NCI-H774 (cell line): ENCODE results near the gene NFE2L1.
"Not testable (repeated sequence)": the region's sequence is repeated elsewhere in the genome, so short reads cannot be mapped to it uniquely, and the experiment has no call there.

Source experiments
- DNase-seq: peaks from one replicate; lab custom pipeline; 2025; lab: John Stamatoyannopoulos, UW

The NFE2L1 gene

DNA sequence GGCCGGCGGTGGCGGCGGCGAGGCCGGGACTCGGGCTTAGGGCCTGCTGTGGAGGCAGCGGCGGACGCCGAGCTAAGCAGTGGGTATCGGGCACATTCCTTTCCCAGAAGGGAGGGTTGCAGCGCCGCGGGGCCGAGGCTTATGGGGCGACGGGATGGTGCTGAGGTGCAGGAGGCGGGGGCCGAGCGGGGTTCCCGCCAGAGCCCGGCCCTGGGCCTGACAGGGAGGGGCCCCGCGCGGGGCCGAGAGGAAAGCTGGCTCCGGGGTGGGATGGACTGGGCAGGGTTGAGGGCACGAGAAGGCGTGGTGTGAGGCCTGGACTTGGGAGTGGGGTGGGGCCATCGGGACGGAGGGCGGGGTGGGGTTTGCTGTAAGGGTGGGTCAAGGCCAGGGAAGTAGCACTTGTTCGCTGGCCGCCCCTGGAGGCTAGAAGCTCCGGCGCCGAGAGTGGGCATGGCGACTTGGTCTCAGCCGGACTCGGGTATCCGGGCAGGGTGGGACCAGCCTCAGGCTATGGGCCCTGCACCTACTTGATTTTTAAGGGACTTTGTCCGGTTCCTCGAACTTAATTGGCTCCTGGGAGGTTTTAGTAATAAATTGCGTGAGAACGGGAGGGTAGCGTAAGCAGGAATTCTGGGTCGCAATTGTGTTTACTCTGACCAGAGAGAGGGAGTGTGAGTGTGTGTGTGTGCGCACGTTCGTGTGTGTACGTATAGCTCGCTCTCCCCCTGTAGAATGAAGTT, 396 bp downstream of the NFE2L1 start:
- DNase-seq: peak; percentile 93

GRCh38 chr17:48051283-48051682, 3.1 kb downstream of the NFE2L1 start:
- DNase-seq: no peak

DNA sequence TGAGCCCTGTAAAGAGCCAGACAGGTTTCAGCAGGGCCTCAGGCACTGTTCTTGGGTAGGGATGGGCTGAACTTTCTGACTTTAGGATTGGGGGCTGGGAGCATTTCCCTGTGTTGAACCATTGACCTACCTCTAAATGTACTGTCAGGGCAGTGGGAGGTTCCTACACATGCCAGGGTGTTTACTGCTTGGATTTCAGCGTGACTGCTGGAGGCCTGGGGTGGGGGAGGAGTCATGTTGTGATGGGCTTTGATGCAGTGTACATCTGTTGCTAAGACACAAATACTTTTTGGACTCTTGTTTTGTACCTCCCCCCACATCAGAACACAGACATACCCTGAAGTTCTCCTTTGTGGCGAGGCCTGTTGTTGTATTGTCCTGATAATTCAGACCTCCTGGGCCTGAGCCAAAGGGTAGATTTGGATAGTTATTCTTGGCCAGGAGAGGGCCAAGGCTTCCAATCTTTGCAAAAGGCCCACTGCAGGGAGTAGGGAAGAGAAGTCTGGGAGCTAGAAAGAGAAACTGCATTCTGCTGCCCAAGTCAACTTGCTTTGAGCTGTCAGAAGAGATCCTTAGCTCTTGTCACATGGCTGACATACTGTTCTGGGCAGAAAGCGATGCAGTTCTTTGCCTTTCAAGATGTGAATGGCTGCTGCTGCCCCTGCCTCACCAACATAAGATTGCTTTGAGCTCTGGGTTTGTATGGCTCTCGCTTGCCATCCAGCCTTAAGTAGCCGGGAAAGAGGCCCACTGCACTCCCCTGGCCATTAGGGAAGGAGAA, 3.7 kb downstream of the NFE2L1 start:
- no peak for DNase-seq

GRCh38 chr17:48052956-48053757, 5.0 kb downstream of the NFE2L1 start:
- DNase-seq: no peak

DNA sequence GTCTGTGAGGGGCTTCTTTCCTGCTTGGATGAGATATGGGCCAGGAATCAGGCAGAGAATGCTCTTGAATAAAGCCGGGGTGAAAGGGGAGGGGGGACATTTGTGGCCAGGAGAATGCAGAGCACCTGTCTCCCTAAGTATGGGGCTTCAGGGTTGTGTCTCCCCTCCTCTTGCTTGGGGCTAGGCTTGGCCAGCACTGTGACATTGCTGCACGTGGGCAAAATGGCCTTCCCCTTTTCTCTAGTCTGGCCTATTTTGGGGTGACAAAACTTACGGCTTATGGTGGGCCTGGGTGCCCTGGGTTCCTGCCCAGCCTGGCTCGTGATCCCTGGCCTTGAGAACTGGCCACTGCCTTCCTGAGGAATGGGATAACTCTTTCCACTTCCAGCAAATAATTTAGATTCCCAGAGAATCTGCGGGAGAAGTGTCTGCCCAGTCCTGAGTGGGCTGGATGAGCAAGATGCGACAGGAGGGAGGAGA, 5.6 kb downstream of the NFE2L1 start:
- DNase-seq: no peak

DNA sequence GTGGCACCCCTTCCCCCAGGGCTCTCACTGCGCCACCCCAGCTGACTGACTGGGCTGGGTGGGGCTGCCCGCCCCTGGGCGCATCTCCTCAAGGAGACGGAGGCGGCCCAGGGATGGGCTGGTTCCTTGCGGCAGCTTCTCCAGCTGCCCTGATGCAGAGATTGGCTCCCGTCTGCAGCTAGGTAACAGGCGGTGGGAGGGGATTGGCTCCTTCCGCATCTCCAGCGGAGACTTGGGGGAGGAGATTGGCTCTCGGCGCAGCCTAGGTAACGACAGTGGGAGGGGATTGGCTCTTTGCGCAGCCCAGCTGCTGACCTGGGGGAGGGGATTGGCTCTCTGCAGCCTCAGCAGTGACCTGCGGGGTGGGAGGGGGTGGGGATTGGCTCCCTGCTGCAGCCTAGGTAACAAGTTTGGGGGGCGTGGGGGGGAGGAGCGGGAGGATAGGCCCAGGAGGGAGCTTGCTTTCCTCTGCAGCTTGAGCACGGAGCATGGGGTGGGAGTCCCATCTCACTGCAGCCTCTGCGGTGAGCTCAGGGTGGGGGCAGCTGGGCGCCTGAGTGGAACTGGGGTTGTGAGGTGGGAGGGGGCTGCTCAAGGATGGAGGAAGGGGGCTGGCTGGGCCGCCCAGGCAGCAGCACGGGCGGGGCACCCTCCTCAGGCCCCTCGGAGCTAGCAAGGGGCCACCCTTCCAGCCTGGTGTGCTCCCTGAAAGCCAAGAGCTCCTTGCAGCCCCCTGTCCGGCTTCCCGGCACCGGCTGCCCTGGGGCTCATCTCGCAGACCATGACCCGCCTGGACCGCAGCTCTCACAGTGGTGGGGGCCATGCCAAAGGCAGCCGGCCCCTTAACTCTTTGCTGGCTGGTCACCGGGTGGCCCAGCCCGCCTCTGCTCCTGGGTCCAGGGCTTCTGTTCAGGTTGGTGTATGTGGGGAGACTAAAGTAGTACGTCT, 6.4 kb downstream of the NFE2L1 start:
- no peak for DNase-seq

- DNase-seq: no peak
Observed at GRCh38 chr17:48055531-48056245, 7.5 kb downstream of the NFE2L1 start.

GRCh38 chr17:48056246-48056745, 8.1 kb downstream of the NFE2L1 start:
- no peak for DNase-seq

- no peak for DNase-seq
Observed at GRCh38 chr17:48056879-48057278, 8.7 kb downstream of the NFE2L1 start.

DNA sequence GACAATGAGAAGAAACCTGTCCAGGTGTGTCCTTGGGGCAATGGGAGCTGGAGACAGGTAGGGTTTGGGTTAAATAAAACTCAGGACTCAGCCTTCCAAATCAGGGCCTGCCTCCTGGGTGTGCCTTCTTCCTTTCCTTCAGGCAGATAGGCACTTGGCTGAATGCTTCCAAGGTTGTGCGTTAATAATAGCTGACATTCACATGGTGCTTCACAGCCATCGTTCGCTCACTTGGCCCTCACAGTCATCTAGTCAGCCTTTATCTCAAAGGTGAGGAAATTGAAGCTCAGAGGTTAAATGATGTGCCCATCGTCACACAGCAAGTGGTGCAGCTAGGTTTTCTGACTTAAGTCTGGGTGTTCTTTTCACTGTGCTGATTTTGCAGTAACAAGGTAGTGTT, 9.5 kb downstream of the NFE2L1 start:
- DNase-seq: no peak

GRCh38 chr17:48058393-48059124, 10.4 kb downstream of the NFE2L1 start:
- no peak for DNase-seq

DNA sequence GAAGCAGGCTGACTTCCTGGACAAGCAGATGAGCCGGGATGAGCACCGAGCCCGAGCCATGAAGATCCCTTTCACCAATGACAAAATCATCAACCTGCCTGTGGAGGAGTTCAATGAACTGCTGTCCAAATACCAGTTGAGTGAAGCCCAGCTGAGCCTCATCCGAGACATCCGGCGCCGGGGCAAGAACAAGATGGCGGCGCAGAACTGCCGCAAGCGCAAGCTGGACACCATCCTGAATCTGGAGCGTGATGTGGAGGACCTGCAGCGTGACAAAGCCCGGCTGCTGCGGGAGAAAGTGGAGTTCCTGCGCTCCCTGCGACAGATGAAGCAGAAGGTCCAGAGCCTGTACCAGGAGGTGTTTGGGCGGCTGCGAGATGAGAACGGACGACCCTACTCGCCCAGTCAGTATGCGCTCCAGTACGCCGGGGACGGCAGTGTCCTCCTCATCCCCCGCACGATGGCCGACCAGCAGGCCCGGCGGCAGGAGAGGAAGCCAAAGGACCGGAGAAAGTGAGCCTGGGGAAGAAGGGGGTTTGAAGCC, 11.0 kb downstream of the NFE2L1 start:
- no peak for DNase-seq

GRCh38 chr17:48060249-48060648, 12.1 kb downstream of the NFE2L1 start:
- no peak for DNase-seq

GRCh38 chr17:48062273-48062672, 14.1 kb downstream of the NFE2L1 start:
- no peak for DNase-seq

DNA sequence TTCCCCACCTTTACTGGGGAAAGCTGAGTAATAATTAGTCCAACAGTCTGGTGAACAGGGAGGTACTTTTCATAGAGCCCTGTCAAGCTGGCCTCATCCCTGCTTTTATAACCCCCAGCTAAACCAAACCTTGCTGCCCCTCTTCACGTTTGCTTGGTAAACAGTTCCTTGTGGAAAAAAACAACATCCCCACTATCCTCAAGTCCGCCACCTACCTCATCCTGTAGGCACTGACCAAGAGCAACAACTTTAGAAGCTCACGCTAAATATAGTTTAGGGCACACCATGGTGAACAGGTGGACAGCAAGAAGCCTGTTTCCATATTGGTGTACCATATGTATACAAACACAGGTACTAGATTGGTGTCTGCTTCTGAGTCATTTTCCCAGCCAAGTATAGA, 16.5 kb downstream of the NFE2L1 start:
- no peak for DNase-seq

DNA sequence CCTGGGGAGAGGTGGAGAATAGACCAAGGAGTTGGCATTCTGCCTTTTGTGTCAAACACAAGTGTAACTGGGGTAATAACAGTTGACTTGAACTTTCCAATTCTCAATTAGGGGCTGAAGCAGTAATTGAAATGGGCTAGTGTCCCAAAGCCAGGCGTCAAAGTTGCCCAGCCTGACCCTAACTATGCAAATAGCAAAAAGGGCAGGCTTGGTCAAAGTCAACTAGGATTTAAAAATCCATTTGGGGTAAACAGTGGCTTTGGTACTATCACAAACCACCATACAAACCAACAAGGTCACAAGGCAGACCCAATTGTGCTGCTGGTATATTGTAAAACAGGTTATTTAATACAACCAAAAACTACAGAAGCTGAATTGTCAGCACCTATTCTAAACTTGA, 18.0 kb downstream of the NFE2L1 start:
- no peak for DNase-seq

- DNase-seq: no peak
Observed at GRCh38 chr17:48066656-48067055, 18.5 kb downstream of the NFE2L1 start.

- DNase-seq: no peak
Observed at GRCh38 chr17:48067245-48067644, 19.1 kb downstream of the NFE2L1 start.

DNA sequence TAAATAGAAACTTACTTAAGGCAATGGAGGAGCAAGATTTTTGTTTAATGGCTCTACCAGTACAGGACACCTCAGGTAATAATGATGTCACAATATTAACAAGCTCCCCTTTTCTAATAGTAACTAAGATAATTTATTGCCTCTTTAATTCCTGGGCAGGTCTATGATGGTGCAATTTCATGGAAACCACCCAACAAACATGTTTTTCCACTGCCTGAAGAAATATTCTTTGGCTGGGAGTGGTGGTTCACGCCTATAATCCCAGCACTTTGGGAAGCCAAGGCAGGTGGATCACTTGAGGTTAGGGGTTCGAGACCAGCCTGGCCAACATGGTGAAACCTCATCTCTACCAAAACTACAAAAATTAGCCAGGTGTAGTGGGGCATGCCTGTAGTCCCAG, 19.6 kb downstream of the NFE2L1 start:
- DNase-seq: not testable (repeated sequence)
